IPS-15b (cell line): Measurements from ENCODE around the gene TBC1D13.

ENCODE experiments used
- H3K27me3 ChIP-seq: one replicate; pipeline ENCODE4 v1.6.1; 2013; ENCODE audit warnings: low read length; ENCODE audit not compliant: control insufficient read depth, insufficient read depth
- H3K36me3 ChIP-seq: one replicate; pipeline ENCODE4 v1.6.1; 2013; ENCODE audit warnings: low read length; ENCODE audit not compliant: control insufficient read depth, insufficient read depth
- H3K4me1 ChIP-seq: one replicate; pipeline ENCODE4 v1.6.1; 2013; ENCODE audit warnings: mild to moderate bottlenecking, low read length; ENCODE audit not compliant: control insufficient read depth, insufficient read depth
- H3K4me3 ChIP-seq: one replicate; pipeline ENCODE4 v1.5.1; 2013; ENCODE audit warnings: low read depth, low read length
- H3K9ac ChIP-seq: one replicate; pipeline ENCODE4 v1.6.1; 2013; ENCODE audit warnings: low read depth, mild to moderate bottlenecking, low read length
- H3K9me3 ChIP-seq: one replicate; pipeline ENCODE4 v1.6.1; 2013; ENCODE audit warnings: mild to moderate bottlenecking, low read length; ENCODE audit not compliant: control insufficient read depth, insufficient read depth

Gene TBC1D13

DNA sequence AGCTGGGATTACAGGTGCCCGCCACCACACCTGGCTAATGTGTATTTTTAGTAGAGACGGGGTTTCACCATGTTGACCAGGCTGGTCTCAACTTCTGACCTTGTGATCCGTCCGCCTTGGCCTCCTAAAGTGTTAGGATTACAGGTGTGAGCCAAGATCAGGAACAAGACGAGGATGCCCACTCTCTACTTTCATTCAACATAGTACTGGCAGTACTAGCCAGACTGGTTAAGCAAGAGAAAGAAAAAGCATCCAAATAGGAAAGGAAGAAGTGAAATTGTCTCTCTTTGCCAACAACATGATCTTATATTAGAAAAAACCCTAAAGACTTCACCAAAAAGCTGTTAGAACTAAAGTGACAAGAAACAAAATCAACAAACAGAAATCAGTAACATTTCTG lies 23.8 kb downstream of the TBC1D13 start:
- H3K4me3 ChIP-seq, result no peak overlapping the region
- no peak overlapping the region for H3K9ac ChIP-seq
- H3K27me3 ChIP-seq, result no peaks in the 10 kb centered on the region
- no peaks in the 10 kb centered on the region for H3K4me1 ChIP-seq
- H3K9me3 ChIP-seq, result no peaks in the 10 kb centered on the region
- H3K36me3 ChIP-seq, result peaks cover 13% of the 10 kb centered on the region

DNA sequence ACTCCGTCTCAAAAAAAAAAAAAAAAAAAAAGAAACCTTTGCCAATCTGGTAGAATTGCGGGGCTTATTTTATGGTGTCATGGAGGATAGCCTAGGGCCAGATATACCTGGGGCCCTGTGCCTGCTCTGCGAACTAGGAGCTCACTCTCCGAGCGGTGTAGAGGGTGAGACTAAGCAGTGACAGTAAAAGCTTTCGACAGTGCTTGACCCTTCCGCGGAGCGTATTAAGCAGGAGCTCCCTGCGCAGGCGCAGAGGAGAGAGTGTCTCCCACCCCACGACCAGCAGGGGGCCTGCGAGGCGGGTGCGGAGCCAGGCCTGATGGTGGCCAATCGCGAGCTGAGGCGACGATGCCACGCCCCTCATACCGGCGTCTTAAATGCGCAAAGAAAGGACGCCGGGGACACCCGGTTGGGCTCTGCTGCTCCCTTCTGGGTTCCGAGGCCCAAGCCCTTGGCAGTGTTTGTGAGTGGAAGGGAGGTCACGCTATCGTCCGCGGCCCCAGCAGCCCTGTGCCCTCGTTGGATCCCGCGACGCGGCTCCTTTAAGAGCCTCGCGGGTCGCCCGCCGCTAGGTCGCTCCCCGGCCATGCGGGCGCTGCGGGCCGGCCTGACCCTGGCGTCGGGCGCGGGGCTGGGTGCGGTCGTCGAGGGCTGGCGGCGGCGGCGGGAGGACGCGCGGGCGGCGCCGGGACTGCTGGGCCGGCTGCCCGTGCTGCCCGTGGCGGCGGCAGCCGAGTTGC lies 31.2 kb downstream of the TBC1D13 start, which contains the start of gene ENDOG:
TSS of gene ENDOG (plus strand) at position 402 of the 740 bp plus-strand sequence. CDS start at position 587, 185 bp downstream.
- H3K9ac ChIP-seq, result peak within 1 kb of the TSS; percentile 54
- no peaks in the 10 kb centered on the region for H3K27me3 ChIP-seq
- H3K9me3 ChIP-seq, result no peaks in the 10 kb centered on the region
- H3K4me1 ChIP-seq, result no peaks in the 10 kb centered on the region
- peak within 1 kb of the TSS; percentile 76 for H3K4me3 ChIP-seq
- peaks cover 25% of the 10 kb centered on the region for H3K36me3 ChIP-seq

DNA sequence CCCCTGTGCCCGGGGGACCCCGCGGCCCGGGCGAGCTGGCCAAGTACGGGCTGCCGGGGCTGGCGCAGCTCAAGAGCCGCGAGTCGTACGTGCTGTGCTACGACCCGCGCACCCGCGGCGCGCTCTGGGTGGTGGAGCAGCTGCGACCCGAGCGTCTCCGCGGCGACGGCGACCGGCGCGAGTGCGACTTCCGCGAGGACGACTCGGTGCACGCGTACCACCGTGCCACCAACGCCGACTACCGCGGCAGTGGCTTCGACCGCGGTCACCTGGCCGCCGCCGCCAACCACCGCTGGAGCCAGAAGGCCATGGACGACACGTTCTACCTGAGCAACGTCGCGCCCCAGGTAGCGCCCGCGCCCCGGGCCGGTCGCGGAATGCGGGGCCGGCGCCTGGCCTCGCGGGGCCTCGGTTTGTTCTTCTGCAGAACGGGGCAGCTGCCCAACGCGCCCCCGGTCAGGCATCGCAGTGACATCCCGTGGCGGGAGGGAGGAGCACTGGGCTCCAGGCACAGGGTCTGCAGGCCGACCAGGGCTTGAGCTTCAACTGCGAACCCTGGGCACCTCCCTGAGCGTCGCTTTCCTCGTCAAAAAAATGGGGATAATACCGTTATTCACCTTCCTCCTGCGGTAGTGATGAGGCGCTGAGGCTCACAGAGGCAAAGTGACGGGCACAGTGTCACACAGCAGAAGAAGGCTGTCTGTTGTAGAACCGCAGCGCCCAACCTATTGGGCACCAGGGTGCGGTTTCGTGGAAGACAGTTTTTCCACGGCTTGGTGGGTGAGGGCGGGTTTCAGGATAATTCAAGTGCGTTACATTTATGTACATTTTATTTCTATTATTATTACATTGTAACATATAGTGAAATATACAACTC lies 32.0 kb downstream of the TBC1D13 start:
- no peak overlapping the region for H3K9ac ChIP-seq
- peaks cover 33% of the 10 kb centered on the region for H3K36me3 ChIP-seq
- peak overlapping the region; percentile 76 for H3K4me3 ChIP-seq
- H3K9me3 ChIP-seq, result no peaks in the 10 kb centered on the region
- no peaks in the 10 kb centered on the region for H3K4me1 ChIP-seq
- no peaks in the 10 kb centered on the region for H3K27me3 ChIP-seq

DNA sequence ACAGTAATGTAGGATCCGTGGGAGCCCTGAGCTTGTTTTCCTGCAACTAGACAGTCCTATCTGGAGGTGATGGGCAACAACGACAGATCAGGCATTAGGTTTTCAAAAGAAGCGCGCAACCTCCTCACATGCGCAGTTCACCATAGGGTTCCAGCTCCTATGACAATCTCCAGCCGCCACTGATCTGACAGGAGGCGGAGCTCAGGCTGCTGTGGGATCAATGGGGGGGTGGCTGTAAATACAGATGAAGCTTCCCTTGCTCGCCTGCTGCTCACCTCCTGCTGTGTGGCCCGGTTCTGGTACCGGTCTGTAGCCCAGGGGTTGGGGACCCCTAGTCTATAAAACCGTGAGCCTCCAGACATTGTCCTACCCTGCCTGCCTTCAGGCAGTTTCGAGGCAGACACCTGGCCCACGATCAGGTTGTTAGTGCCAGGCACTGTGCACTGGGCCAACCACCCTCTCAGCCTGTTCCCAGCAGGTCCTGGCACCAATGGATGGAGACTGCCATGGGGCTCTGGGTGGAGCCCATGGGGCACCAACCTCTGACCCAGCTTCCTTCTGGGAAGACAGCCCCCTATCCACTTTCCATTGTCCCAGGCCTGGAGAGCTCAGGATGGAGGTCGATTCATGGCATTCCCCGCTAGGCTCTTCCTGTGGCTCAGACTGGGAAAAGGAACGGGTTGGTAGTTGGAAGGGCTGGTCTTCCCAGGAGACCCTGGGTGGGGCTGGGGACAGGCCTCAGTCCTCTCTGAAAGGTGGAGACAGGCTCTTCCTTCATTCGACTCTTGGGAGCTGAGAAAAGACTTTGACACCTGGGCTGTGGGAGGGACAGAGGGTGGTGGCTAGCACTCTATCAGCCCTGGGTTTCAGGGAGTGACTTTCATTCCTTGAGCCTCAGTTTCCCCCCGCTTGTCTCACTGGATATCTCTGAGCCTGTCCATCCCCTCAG lies 32.9 kb downstream of the TBC1D13 start:
- Histone ChIP-seq H3K9me3 (no peaks in the 10 kb centered on the region), H3K27me3 (no peaks in the 10 kb centered on the region), H3K4me1 (no peaks in the 10 kb centered on the region), H3K4me3 (peak overlapping the region; percentile 76), H3K36me3 (peaks cover 42% of the 10 kb centered on the region), H3K9ac (no peak overlapping the region)

DNA sequence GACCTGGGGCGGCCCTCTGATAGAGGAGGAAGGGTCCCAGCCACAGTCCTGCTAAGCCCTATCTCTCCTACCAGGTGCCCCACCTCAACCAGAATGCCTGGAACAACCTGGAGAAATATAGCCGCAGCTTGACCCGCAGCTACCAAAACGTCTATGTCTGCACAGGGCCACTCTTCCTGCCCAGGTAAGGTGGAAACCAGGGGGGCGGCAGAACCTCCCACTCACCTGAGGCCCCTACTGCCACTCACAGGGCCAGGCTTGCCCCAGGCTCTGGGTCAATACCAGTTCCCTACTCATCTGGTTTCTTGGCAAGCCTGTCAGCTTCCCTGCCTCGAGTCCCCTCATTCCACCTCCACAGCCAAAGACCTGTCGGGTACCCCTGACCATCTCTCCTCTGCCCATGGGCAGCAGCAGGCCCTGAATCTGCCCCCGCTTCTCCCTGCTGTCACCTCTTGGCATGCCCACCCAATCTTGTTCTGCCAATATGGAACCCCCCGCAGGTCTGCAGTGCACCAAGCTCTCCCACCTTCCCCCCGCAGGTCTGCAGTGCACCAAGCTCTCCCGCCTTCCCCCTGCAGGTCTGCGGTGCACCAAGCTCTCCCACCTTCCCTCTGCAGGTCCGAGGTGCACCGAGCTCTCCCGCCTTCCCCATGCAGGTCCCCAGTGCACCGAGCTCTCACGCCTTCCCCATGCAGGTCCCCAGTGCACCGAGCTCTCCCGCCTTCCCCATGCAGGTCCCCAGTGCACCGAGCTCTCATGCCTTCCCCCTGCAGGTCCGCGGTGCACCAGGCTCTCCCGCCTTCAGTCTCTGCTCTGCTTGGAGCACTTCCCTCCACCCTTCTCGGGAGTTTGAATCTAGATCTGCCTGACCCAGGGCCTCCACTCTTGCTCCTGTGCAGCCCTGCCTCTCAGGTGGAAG lies 33.9 kb downstream of the TBC1D13 start:
- peaks cover 50% of the 10 kb centered on the region for H3K36me3 ChIP-seq
- H3K9me3 ChIP-seq, result no peaks in the 10 kb centered on the region
- H3K4me1 ChIP-seq, result no peaks in the 10 kb centered on the region
- no peak overlapping the region for H3K9ac ChIP-seq
- H3K27me3 ChIP-seq, result no peaks in the 10 kb centered on the region
- H3K4me3 ChIP-seq, result no peak overlapping the region

DNA sequence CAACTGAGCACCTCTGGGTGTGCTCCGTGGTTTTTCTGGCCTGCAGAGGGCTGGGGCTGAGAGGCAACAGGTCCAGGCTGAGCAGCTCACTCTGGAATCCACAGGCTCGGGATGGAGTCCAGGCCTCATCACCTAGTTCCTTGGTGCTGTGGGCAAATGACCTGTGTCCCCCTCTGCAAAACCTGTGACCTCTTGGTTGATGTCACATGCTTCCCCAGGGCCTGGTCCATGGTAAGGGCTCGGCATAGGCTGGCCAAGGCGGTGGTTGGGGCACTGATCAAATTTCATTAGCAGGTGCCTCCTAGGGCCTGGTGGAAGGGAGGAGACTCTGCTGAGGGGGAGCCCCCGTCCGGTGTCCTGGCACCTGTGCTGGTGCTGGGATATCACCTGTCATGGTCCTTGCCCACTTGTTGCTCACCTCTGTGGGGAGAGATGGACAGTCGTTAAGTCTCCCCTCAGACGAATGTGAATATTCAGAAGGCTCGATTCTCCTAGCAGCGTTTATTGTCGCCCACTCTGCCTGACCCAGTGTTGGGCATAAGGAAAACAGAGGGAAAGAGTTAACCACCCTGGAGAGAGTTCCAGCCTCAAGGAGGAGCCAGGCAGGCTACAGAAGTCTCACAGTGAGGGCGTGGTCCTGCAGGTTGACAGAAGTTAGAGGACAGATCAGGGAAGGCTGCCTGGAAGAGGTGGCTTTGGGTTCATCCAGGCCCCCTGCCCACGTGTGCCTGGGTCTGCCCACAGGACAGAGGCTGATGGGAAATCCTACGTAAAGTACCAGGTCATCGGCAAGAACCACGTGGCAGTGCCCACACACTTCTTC lies 34.7 kb downstream of the TBC1D13 start:
- no peaks in the 10 kb centered on the region for H3K4me1 ChIP-seq
- H3K27me3 ChIP-seq, result no peaks in the 10 kb centered on the region
- no peak overlapping the region for H3K9ac ChIP-seq
- peaks cover 59% of the 10 kb centered on the region for H3K36me3 ChIP-seq
- no peaks in the 10 kb centered on the region for H3K9me3 ChIP-seq
- no peak overlapping the region for H3K4me3 ChIP-seq

DNA sequence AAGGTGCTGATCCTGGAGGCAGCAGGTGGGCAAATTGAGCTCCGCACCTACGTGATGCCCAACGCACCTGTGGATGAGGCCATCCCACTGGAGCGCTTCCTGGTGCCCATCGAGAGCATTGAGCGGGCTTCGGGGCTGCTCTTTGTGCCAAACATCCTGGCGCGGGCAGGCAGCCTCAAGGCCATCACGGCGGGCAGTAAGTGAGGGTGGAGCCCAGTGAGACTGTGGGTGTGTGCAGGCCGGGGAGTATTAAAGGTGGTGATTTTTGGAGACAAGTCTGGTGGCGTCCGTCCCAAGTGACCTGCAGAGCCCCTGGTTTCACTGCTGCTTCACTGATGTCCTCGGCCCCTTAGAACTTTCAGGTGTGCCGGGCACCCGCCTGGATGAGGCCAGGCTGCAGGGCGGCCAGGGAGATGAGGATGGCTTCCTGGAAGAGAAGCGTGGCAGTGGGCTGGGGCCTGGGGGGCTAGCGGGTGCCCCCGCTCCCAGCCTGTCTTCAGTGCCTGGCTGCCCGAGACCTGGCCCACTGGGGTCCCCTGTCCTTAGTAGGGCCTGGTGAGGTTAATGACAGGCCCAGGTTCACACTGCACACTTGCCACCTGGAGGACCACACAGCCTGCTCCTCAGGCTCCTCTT lies 35.5 kb downstream of the TBC1D13 start:
- Histone ChIP-seq H3K4me3 (no peak overlapping the region), H3K27me3 (no peaks in the 10 kb centered on the region), H3K9me3 (no peaks in the 10 kb centered on the region), H3K9ac (no peak overlapping the region), H3K4me1 (no peaks in the 10 kb centered on the region), H3K36me3 (peaks cover 64% of the 10 kb centered on the region)

DNA sequence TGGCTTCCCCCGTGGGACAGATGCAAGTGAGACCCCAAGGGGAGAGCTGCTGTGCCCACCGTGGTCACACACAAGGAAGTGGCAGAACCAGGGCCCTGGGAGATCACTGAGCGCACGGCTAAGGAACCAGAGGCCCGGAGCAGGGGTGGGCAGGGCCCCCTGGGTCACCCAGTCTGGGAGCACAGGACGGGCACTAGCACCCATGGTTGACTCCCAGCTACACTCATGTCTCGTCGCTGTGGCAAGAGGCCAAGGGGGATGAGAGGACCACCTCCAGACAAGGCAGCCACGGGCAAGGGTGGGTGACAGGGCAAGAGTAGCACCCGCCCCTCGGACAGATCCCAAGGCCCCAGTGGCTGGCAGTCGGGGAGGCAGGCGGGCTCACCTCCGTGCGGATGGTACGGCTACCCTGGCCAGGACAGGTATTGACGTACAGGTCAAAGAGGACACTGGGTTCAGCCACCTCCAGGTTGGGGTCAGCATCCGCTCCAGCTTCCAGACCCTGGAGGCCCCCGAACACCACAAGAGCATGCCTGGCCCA lies 36.4 kb downstream of the TBC1D13 start:
- Histone ChIP-seq H3K9ac (no peak overlapping the region), H3K4me3 (no peak overlapping the region), H3K27me3 (no peaks in the 10 kb centered on the region), H3K36me3 (peaks cover 64% of the 10 kb centered on the region), H3K9me3 (no peaks in the 10 kb centered on the region), H3K4me1 (no peaks in the 10 kb centered on the region)

DNA sequence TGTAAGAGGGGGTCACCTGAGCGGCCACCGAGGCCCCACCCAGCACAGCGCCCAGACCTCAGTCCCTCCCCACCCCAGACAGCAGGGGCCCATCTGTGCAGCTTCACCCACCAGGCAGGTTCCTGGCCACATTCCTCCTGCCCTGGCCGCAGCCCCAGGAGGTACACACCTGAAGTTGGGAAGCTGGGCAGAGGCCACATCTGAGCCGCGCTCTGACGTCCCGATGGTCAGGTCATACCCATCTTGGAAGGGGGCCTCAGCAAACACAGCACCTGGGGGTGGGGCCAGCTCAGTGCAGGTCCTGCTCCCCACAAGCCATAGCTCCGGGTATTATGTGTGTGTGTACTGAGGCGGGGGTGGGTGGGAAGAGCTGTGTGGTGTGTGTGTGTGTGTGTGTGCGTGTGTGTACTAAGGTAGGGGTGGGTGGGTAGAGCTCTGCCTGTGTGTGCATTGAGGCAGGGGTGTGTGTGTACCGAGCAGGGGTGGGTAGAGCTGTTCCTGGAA lies 36.9 kb downstream of the TBC1D13 start:
- Histone ChIP-seq H3K4me1 (no peaks in the 10 kb centered on the region), H3K9me3 (no peaks in the 10 kb centered on the region), H3K27me3 (no peaks in the 10 kb centered on the region), H3K9ac (no peak overlapping the region), H3K4me3 (no peak overlapping the region), H3K36me3 (peaks cover 64% of the 10 kb centered on the region)
